WTC11 (cell line): ENCODE data around the gene NR3C2.

Experiments used
- CTCF ChIP-seq: fragments of 200-600 bp; IDR thresholded peaks from 2 replicates; pipeline ENCODE4 v1.8.0; 2022; ENCODE audit warnings: antibody characterized with exemption
- FOXJ3 ChIP-seq: sonication (generic); formaldehyde crosslinking; IDR thresholded peaks from 2 replicates; pipeline ENCODE4 v1.9.0; 2021; ENCODE audit warnings: missing genetic modification reagents, mild to moderate bottlenecking, borderline replicate concordance
- NR3C1 ChIP-seq: sonication (generic); formaldehyde crosslinking; conservative IDR thresholded peaks from 2 replicates; pipeline ENCODE4 v1.8.1; 2023; ENCODE audit warnings: low read depth, mild to moderate bottlenecking, missing genetic modification reagents
- PRDM15 ChIP-seq: sonication (generic); formaldehyde crosslinking; IDR thresholded peaks from 2 replicates; pipeline ENCODE4 v1.8.0; 2022; ENCODE audit warnings: missing genetic modification reagents
- ZNF121 ChIP-seq: sonication (generic); formaldehyde crosslinking; IDR thresholded peaks from 2 replicates; pipeline ENCODE4 v1.8.0; 2023; ENCODE audit warnings: missing genetic modification reagents

- TF ChIP-seq PRDM15 (CRISPR knock-in tag) (no peak), CTCF (no peak), NR3C1 (CRISPR knock-in tag) (no peak), FOXJ3 (CRISPR knock-in tag) (no peak), ZNF121 (CRISPR knock-in tag) (no peak)
Observed at GRCh38 chr4:148295642-148296041, 146.6 kb downstream of the NR3C2 start.
